ENCODE data around the gene EHF. TPM values are rescaled to one million over a fixed set of nuclear protein-coding genes. Genes with fewer than 3 reads are reported as not detected.

The EHF gene
- total RNA-seq, 4 donors from 2014 or later, result 3.8 to 13.9 (median 8.1) TPM

GRCh38 chr11:34638897-34639296 is 18.0 kb downstream of the EHF start:
- DNase-seq, result no peak
- WGBS, 2 donors, result 76 to 80% methylated on average over 3 of the region's 3 CpGs
- Histone ChIP-seq H3K27me3 (no peaks in the 10 kb centered on the region), H3K9me3 (no peaks in the 10 kb centered on the region), H3K4me1 (peaks cover 37 to 72% of the 10 kb centered on the region in 2 donors), H3K4me3 (replicated peaks in 1 of 3) (no peak overlapping the region), H3K27ac (peak overlapping the region in 2 of 3 donors; percentile 63 to 90), H3K36me3 (no peaks in the 10 kb centered on the region)
- intact Hi-C loops (cut with DNase I), result no loop called here
- TF ChIP-seq, protein P1, sequence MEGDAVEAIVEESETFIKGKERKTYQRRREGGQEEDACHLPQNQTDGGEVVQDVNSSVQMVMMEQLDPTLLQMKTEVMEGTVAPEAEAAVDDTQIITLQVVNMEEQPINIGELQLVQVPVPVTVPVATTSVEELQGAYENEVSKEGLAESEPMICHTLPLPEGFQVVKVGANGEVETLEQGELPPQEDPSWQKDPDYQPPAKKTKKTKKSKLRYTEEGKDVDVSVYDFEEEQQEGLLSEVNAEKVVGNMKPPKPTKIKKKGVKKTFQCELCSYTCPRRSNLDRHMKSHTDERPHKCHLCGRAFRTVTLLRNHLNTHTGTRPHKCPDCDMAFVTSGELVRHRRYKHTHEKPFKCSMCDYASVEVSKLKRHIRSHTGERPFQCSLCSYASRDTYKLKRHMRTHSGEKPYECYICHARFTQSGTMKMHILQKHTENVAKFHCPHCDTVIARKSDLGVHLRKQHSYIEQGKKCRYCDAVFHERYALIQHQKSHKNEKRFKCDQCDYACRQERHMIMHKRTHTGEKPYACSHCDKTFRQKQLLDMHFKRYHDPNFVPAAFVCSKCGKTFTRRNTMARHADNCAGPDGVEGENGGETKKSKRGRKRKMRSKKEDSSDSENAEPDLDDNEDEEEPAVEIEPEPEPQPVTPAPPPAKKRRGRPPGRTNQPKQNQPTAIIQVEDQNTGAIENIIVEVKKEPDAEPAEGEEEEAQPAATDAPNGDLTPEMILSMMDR (IDR thresholded peaks at IDR 0.05), result no peak
- TF ChIP-seq POLR2A (IDR thresholded peaks at IDR 0.05), result no peak

GRCh38 chr11:34639545-34639944 is 18.7 kb downstream of the EHF start:
- peak overlapping the region in 2 of 3 donors; percentile 63 to 90 for H3K27ac ChIP-seq
- intact Hi-C loops (cut with DNase I), result no loop called here
- peaks cover 37 to 66% of the 10 kb centered on the region in 2 donors for H3K4me1 ChIP-seq
- H3K4me3 ChIP-seq (replicated peaks in 1 of 3), result no peak overlapping the region
- TF ChIP-seq POLR2A (IDR thresholded peaks at IDR 0.05), result no peak
- TF ChIP-seq, protein P1 (IDR thresholded peaks at IDR 0.05), result no peak
- no peaks in the 10 kb centered on the region for H3K27me3 ChIP-seq
- 38 to 40% methylated on average over 4 of the region's 4 CpGs for WGBS, 2 donors
- H3K9me3 ChIP-seq, result no peaks in the 10 kb centered on the region
- H3K36me3 ChIP-seq, result no peaks in the 10 kb centered on the region
- DNase-seq, result peak; percentile 51 to 61

DNA sequence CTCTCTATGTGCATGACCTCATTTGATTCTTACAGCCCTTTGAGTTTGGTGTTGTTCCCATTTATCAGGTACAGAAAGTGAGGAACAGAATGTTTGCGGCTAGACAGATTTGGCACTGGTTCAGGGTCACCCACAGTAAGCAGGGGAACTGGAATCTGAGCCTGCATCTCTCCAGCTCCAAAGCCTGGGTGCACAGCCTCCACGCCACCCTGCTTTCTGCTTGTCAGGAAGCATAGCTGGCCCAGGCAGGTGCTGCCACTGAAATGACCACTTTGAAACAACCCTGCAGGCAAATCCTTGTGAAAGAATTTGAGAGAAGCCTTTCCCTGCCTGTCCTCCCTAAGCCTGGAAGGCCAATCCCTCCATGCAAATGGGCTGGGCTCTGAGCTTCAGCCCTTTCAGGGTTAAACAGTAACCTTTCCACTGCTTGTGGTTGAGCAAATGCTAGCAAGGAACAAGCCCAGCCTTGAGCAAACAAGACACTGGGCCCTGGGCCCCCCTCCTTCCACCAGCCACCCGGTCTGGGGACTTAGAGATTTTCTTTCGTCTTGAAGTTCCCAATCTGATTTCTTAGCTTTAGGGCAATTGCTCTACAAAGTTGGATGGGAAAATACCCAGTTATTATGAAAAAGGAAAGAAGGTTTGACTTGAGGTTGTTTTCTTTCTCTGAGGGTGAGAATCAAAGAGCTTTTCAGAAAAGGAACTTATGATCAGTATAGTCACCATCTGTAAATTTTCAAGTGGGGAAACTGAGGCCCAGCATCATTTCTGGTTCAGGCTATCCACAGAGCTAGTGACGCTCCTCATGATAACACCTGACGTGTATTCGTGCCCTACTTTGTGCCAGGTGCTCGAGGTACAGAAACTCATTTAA is 19.4 kb downstream of the EHF start:
- DNase-seq, result peak; percentile 71 to 77
- H3K36me3 ChIP-seq, result no peaks in the 10 kb centered on the region
- intact Hi-C loops (cut with DNase I), result no loop called here
- TF ChIP-seq, protein P1 (IDR thresholded peaks at IDR 0.05), result no peak
- TF ChIP-seq POLR2A (IDR thresholded peaks at IDR 0.05), result no peak
- WGBS, 2 donors, result 59 to 63% methylated on average over 8 of the region's 8 CpGs
- H3K9me3 ChIP-seq, result no peaks in the 10 kb centered on the region
- H3K27ac ChIP-seq, result peak overlapping the region; percentile 61 to 90 (median 63)
- H3K4me1 ChIP-seq, result peaks cover 37 to 64% of the 10 kb centered on the region in 2 donors
- H3K27me3 ChIP-seq, result no peaks in the 10 kb centered on the region
- H3K4me3 ChIP-seq (replicated peaks in 1 of 3), result no peak overlapping the region

- peak overlapping the region; percentile 61 to 90 (median 63) for H3K27ac ChIP-seq
- intact Hi-C loops (cut with DNase I), result no loop called here
- 72 to 73% methylated on average over 2 of the region's 2 CpGs for WGBS, 2 donors
These were observed 20.0 kb downstream of the EHF start for GRCh38 chr11:34640924-34641275.

More at GRCh38 chr11:34640924-34641275, 20.0 kb downstream of the EHF start:
- TF ChIP-seq, protein P1 (IDR thresholded peaks at IDR 0.05), result no peak
- TF ChIP-seq POLR2A (IDR thresholded peaks at IDR 0.05), result no peak
- Histone ChIP-seq H3K27me3 (no peaks in the 10 kb centered on the region), H3K9me3 (no peaks in the 10 kb centered on the region), H3K4me1 (peaks cover 37 to 64% of the 10 kb centered on the region in 2 donors), H3K4me3 (replicated peaks in 1 of 3) (no peak overlapping the region), H3K36me3 (no peaks in the 10 kb centered on the region)
- DNase-seq, result no peak

Data from thyroid gland (tissue), 4 donors.